HUDEP-2 (cell line): Measurements from ENCODE around the gene PKMYT1.
A peak's percentile ranks its signal among the peaks of the same experiment; 100 is the strongest.

ENCODE experiments used
- DNase-seq, 76 experiments: peaks; one replicate each; lab custom pipeline; 2025; ENCODE audit not compliant: unreplicated experiment in 76 of 76; lab: John Stamatoyannopoulos, UW

Gene PKMYT1

DNA sequence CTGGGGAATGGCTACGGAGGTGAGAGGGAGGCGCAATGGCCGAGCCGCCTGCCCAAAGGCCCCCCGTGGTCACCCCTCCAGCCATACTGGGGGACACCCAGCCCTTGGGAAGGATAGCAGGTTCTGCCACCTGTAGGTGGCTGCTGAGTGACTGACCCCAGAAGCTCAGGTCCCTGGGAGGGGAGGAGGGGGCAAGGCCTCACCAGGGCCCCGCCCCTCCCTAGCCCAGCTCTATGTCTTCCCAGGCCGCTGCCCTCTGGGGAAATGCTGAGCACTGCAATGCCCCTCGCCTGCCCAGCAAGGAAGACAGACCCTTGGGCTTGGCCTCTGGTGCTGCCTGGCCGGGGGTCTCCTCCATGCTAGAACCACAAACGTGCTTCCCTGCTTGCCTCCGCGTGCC is 21.1 kb upstream of the PKMYT1 start:
- DNase-seq: no peak

DNA sequence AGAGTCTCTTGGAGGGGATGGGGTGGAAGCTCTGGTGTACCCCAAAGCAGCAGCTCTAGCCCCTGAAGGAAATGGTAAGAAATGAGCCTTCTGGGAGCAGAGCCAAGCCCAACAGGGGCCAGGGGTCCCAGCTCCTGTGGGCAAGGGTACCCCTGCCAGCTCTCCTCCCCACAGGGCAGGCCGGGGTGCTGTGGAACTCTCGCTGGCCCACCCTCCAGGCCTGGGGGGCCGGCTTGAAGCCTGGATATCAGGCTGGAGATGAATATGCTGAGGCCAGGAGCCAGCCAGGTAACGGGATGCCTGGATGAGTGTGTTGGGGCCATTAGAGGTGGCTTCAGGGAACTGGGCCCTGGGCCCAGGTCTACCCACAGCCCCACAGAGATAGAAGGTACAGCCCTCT is 20.3 kb upstream of the PKMYT1 start:
- no peak for DNase-seq

DNA sequence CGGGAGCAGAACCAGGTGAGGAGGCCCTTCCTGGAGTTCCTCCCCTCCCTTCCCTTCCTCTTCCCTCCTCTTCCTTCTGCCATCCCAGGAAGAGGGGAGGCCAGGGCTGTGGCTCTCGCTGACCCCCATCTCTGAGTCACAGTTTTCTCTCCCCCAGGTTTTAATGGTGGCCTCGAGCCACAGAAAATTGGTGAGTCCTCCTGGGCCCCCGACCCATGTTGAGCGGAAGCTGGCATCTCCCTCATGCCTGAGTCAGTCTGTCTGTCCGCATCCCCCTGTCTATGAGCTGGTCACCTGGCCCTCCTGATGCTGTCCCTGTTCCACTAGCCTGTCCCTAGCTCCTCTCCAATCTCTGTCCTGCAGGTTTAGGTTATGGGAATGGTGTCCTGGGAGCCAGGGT is 19.7 kb upstream of the PKMYT1 start:
- no peak for DNase-seq

DNA sequence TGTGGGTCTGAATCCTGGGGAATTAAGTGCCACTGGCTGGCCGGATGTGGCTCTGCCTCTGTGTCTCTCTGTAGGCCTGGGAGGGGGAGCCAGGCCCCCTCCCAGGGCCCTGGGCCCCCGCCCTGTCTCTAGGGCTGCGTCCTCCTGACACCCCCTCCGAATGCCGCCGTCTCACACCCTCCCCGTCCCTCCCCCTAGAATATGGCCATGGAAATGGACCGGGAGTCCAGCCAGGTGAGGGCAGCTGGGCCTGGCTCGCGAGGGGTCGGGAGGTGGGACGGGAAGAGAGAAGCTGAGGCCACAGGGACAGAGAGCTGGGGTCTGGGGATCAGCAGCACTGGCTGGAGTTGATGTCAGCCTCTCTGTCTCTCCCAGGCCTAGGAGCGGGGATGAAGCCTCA is 16.1 kb upstream of the PKMYT1 start:
- no peak for DNase-seq

DNA sequence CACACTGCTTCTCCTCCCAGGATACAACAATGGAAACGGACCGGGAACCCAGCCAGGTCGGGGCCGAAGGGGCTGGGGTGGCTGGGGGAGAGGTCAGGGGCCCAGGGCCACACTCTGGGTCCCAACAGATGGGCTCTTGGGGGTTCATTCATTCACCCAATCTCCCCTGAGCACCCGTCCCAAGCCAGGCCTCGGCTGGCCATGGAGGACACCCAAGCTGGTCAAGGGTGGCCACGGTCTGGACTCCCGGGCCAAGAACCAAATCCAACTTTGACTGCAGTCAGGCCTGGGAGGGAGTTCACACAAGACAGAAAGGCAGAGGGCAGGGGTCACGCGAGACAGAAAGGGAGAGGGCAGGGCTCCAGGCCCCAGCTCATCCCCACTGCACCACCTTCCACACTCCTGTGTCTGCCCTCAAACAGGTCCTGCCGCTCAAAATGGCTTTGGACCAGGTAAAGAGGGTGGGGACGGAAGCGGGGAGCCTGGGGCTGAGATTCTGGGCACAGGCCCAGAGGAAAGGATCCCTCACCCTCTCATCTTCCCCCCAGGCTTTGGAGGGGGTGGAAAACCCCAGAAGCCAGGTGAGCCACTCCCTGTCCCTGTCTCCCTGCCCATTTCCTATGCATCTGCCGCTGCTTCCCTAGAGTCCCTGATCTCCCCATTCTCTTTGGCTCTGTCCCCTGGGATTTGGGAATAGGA is 12.3 kb upstream of the PKMYT1 start:
- no peak for DNase-seq

DNA sequence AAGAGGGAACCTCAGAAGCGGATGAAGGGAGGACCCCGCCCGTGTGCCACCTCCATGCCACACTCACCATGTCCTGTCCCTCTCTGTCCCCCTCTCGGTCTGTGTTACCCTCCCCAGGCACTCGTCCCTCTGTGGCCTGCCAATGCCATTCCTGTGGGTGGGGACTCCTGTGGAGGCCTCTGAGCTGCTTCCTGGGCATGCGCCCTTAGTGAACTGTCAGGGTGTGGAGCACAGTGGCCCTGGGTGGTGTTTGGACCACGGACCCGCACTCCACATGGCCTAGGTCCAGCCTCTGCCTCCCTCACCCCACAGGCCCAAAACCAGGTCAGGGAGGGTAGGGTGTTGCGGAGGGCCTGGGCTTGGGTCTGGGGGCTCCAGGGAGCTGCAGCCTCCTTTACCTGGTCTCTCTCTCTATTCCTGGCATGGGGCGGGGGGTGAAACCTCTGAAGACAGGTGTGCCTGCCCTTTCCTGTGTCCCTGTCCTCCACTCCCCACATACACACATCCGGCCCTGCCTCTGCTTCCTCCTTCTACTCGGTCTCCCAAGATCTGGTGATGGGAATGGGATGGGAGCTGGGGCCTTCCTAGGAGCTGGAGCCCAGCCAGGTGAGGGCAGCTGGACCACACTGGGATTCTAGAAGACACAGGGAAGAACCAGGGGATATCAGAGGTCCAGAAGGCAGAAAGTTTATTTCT is 11.5 kb upstream of the PKMYT1 start:
- no peak for DNase-seq

DNA sequence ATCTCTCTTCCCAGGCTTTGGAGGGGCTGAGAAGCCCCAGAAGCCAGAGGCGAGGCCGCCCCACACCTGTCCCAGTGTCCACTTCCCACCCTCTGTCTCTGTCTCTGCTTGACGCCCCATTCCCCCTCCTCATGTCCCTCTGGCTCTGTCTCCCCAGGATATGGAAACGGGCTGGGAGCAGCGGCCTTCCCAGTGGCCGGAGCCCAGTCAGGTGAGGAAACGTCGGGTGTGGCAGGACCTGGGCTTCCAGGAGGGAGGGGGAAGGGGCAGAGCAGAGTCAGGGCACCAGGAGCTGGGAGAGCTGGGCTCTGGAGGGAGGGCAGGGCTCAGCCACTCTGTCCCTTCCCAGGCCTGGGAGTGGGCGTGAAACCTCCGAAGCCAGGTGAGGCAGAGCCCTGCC is 10.6 kb upstream of the PKMYT1 start:
- DNase-seq: no peak

DNA sequence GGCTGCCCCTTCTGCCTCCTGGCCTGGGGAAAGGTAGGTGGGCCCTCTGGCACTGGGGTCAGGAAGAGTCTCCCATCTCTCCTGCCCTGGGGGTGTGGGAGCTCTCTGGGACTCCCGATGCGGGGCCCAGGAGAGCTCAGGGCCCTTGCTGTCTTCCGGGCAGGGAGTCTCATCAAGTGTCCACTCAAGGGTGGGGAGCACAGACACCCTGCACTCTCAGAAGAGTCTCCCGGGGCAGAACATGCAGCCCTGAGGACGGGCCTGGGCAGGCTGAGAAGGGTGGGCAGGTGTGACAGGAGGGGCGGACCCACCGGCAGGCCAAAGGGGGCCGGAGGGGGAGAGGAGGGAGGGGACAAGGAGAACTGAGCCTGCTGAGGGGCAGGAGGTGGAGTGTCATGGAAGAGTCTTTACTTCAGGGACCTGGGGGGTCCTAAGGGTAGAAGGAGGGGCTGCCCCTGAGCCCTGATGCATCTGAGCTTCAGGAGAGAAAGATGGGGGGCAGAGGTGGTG is 8.4 kb upstream of the PKMYT1 start:
- no peak for DNase-seq

DNA sequence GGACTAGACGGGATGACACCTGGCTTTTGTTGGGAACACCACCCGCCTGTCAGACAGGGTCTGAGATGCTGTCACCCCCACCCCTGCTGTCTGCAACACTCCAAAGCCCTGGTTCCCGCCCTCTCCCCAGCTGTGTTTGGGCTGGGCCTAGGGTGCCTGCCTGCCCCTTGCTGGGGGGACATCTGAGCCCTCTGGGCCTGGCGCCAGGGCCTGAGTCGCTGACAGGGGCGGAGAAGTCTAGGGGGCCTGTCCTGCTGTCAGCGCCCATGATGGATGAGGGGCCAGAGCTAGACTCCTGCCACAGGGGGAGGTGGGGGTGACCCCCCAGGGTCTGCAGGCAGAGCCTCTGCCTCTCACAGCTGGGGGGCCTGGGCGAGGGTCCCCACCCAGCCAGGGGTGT is 7.6 kb upstream of the PKMYT1 start:
- DNase-seq: no peak

DNA sequence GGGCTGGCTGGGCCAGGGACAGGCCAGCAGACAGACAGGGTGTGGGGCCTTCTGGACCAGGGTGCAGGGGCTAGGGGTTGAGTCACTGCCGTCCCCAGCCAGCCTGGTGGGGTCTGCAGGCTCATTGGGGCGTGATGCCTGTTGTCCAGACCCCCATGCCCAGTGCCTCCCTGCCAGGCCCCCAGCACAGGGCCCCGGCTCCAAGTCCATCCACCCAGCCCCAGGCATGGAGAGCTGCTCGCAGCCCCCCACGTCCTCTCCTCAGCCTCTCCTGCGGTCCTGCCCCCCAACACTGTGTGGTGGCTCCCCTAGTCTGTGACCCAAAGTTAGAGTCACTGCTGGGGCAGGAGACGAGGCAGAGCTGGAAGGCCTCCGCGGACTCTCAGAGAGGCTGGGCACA is 7.0 kb upstream of the PKMYT1 start:
- no peak for DNase-seq

DNA sequence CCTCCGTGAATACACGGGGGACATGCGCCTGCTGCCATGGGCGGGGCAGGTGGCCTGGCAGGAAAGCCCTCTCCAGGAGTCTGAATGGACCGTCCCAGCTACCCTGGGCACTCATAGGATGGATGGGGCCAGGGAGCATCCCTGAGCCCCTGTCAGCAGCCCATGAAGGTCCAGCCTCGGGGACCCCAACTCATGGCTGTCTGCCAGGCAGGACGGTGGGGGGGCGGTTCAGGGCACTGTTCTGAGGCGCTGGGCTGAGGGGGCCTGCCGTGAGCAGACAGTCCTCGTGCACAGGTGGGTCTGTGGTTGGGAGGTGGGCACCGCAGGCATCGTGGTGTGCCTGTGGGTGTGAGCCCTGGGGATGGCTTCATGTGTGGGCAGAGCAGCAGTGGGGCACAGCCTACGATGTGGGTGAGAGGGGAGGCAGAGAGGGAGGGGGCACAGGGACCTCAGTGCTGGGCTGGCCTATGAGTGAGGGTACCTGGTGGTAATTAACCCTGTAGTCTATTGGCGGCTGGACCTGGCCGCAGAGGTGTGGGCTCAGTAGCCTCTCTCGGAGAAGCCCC is 6.5 kb upstream of the PKMYT1 start:
- no peak for DNase-seq

DNA sequence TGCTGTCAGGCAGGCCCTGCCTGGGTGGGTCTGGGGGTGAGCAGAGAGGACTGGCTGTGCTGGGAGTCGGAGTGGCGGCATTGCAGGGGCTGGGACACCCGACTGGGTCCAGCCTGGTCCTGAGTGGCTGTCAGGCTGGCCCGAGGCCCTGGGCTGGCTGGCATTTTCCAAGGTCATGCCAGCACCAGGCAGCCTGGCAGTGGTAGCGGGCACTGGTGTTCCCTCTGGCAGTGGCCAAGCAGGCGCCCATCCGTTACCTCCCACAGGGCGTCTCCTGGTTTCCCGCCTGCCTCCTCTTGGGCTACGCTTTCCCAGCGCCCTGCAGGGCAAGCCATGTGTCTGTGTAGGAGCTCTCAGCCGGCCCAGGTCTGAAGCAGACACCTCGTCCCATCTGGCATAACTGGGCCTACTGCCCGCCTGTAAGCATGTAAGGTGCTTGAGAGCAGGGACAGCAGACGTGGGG is 5.7 kb upstream of the PKMYT1 start:
- no peak for DNase-seq

DNA sequence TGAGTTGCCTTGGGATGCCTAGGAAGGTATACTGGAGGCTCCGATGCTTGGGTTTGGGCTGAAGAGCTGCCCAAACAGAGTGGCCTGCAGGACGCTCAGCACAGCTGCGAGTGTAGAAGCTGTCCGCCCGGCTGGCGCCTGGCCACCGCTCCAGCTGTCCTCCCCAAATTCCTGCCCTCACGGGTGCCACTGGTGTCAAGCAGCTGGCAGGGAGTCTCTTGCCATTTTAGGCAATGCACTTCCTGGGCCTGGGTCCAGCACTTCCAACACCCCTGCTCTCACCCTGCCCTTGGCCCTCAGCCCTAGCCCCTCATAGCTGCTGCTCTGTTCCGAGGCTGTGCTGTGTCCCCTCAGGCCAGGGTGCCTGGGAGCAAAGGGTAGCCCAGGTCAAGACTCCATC is 5.2 kb upstream of the PKMYT1 start:
- no peak for DNase-seq

DNA sequence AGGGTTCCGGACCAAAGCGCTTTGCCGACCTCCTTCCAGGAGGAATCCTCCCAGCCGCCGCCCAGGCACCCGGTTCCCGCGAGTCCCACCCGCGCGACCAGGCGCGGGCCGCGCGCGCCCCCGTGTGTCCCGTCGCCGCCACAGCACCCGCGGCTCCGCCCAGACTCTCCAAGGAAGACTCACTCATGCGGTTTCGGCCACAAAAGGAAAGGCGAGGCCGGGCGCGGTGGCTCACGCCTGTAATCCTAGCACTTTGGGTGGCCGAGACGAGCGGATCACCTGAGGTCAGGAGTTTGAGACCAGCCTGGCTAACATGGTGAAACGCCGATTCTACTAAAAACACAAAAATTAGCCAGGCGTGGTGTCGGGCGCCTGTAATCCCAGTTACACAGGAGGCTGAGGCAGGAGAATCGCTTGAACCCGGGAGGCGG is 3.5 kb upstream of the PKMYT1 start:
- peak in 65 of 76 experiments; percentile 15 to 85 (median 62) for DNase-seq

DNA sequence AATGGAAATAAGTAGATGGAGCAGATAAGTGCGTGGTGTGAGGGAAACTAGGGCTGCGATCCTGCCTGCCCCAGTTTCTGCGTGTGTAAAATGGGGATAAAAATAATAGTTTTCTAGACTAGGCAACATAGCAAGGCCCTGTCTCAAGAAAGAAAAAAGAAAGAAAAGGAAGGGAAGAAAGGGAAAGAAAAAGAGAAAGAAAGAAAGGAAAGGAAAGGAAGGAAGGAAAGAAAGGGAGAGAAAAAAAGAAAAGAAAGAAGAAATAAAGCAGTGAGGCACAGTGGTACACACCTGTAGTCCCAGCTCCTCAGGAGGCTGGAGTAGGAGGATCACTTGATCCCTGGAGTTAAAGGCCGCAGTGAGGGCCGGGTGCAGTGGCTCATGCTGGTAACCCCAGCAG is 2.2 kb upstream of the PKMYT1 start:
- no peak for DNase-seq

DNA sequence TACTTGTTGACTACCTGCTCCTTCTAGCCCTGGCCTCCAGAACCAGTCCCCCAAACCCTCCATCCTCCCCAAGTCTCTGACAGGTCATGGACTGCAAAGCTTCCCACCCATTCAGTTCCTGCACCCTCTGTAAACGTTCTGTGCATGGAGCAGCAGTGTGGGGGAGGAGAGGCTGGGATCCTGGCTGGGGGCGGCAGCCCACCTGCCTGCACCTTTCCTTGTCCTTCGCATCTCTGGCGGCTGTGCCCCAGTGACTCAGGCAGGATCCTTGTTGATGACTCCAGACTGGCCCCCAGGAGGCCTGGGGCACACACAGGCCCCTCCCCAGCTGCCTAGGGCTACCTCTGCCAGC is 1.6 kb upstream of the PKMYT1 start:
- DNase-seq: no peak

DNA sequence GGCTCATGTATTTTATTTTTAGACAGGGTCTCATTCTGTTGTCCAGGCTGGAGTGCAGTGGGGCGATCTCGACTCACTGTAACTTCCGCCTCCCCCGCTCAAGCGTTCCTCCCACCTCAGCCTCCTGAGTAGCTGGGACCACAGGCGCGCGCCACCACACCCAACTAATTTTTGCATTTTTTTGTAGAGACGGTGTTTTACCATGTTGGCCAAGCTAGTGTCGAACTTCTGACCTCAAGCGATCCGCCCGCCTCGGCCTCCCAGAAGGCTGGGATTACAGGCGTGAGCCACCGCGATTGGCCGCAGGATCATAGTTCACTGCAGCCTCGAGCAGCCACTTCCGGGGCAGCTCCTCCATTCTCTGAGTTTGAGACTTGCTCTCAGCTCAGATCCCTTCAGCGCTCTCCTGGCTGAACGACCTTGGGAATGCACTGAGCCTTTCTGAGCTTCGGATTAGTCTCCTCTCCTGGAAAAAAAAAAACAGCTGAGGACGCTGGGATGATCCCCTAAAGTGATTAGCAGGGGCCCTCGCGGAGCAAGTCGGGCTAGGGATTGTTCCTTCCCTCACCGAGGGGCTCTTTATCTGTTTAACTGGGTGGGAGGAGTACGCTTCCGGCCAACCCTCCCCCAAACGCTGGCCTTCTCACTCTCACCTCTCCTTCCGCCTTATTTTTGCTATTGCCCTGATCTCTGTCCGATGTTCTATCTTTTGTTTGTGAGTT is 1.1 kb upstream of the PKMYT1 start:
- no peak for DNase-seq

DNA sequence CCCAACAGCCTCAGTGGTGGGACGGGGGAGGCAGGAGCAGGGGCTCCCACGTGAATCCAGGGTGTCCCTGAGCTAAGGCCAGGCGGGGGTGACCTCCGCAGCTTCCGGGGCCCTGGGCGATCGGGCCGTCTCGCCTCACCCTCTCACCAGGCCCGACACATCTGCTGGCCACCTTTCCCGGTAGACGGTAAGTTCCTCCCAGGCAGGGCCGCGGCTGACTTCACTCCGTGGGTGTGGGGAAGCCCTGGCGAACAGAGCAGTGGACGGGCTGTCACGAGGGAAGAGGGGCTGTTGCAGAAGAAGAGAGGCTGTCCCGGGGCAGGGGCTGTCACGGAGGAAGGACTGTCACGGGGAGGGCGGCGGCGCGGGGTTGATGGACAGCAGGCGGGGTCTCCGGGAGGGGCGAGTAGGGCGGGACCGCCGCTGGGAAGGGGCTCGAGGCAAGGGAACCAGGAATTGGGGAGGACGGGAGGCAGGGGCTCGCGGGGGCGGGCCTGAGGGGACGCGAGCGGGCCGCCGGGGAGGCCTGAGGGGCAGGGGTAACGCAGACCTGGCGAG is 498 bp downstream of the PKMYT1 start:
- peak in 30 of 76 experiments; percentile 8 to 62 (median 30) for DNase-seq

DNA sequence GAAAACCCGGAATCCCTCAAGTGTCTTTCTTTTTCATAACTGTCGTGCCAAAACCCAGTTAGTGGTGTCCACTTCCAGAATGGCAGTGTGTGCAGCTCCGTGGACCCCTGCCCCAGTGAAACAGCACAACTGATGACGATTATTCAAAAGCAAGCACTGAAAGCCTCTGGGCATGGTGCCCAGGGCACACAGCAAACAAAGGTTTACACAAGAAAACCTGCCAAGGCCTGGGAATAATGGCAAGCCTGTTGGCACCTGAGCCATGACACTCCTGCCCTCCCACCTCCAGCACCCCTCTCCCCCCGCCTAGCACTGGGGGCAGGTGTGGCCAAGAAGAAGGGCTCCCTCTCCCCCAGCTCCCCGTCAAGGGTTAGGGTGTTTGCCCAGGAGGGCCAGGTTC is 2.8 kb downstream of the PKMYT1 start:
- no peak for DNase-seq

DNA sequence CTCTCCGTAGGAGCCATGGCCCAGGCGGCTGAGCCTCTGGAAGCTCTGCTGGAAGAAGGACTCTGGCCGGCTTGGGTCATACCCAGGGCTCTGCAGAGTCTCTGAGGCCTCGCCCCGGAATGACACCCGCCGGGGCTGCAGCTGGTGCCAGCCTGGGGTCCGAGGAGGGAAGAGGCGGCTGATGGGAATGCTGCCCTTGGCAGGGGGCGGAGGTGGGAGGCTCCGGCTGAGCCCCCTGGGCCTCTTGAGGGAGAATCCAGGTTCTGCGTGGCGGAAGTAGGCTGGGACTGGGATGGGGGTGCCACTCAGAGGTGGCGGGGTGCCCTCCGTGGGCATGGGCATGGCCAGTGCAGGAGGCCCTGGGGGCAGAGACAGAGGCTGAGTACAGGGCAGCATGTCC is 3.6 kb downstream of the PKMYT1 start:
- no peak for DNase-seq

DNA sequence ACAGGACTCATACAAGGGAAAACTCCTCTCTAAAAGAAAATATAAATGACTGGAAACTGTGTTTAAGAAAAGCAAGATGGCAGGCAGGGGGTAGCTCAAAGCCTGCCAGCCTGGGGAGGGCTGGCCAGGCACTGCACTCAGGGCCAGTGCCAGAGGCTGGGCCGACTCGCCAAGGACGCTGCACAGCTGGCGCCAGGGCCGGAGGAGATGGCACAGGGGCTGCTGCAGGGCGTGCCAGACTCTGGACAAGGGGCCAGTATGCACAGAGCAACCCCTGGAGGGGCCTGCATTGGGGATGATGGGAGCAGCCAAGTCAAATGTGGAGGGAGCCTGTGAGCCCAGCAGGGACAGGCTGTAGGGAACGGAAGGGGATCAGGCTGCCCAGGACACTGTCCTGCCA is 4.0 kb downstream of the PKMYT1 start:
- DNase-seq: no peak
